Measurements from ENCODE around the gene EEF1AKMT1.
A peak's percentile ranks its signal among the peaks of the same experiment; 100 is the strongest.

Gene EEF1AKMT1

GRCh38 chr13:20721058-20721453, 52.7 kb downstream of the EEF1AKMT1 start:
- DNase-seq (ENCODE audit: insufficient read length, low spot score) (no peak), FAIRE-seq (no peak)

DNA sequence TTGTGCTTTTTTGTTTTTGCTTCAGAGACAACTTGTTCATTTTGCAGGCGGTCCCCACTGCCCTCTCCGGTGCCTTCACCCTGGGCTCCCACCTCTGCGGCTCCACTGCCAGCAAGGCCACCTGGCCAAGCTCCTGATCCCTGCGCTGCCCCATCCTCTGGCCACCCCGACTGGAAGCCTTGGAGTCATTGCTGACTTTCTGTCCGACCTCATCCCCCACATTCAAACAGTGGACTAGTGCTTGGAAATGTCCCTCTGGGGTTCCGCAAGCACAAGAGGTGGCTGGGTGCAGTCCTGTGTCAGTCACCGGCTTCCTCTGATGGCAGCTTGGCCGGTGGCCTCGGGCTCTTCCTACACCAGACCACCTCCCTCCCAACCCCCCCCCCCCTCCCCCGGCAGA, 53.3 kb downstream of the EEF1AKMT1 start:
- no peak for DNase-seq (ENCODE audit: insufficient read length, low spot score)
- FAIRE-seq, result no peak

DNA sequence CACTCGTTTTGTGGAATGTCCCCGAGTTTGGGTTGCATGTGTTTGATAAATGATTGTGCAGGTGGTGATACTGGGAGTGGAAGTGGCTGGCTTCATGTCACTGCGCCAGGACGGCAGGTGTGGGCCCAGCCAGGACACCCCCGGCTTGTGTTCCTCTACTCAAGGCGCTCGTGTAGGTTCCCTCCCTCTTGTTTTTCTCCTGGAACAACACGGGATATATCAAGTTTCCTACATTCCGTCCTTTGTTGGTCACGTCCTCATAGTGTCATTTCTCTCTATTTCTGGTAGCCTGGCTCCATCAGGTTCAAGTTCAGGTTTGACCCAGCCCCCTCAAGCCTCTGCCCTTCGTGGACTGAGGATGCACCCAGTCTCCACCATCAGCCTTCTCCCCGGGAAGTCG, 54.0 kb downstream of the EEF1AKMT1 start:
- FAIRE-seq (no peak), DNase-seq (ENCODE audit: insufficient read length, low spot score) (no peak)

DNA sequence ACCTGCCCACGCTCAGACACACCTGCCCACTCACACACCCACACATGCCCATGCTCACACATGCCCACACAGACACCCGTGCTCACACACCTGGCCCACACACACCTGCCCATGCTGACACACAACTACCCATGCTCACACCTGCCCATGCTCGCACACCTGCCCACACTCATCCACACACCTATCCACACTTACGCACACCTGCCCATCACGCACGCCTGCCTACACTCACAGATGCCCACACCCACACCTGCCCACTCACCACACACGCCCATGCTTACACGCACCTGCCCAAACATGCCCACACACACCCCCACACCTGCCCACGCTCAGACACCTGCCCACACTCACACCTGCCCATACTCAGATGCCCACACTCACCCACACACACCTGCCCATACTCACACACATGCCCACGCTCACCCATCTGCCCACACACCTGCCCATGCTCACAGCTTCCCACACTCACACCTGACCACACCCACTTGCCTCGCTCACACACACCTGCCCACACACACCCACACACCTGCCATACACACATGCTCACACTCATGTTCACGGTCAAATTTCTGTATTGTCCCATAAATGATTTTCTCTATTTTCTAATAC, 54.7 kb downstream of the EEF1AKMT1 start:
- FAIRE-seq (no peak), DNase-seq (ENCODE audit: insufficient read length, low spot score) (no peak)

GRCh38 chr13:20717581-20718542, 55.9 kb downstream of the EEF1AKMT1 start:
- no peak for DNase-seq (ENCODE audit: insufficient read length, low spot score)
- no peak for FAIRE-seq

DNA sequence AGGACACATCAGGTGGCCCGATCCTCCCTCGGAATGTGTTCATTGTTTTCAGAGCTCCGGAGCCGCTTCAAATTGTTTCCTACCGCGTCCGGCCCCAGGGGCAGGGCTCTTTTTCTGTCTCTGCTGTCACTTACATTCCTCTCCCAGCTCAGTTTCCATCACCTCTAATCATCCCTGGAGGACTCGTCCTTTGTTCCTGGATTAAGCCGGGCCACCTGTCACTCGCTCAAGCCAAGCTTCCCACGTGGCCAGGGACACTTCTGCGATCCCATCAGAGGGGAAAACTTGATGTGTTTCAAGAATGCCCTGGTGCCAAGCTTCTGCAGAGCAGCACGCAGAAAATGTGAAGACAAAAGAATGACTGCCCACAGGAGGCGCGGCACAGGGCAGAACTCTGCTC, 56.8 kb downstream of the EEF1AKMT1 start:
- no peak for FAIRE-seq
- no peak for DNase-seq (ENCODE audit: insufficient read length, low spot score)

DNA sequence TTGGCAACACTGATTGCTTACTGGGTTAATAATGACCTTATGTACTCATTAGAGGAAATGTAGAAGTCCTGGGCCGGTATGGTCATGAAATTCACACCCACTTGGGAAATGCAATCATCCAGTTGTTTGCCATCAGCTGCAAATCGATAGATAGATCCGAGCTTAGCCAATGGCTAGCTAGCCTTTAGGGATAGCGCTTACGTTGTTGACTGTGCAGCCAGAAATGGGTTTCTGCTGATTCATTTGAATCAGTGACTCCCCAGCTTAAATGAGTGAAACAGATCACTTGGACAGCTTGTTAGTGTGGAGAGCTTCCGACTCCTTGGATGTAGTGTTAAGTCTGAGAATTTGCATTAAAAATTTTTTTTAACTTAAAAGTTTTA, 58.4 kb downstream of the EEF1AKMT1 start:
- FAIRE-seq (no peak), DNase-seq (ENCODE audit: insufficient read length, low spot score) (no peak)

GRCh38 chr13:20714563-20715329, 59.0 kb downstream of the EEF1AKMT1 start:
- DNase-seq (ENCODE audit: insufficient read length, low spot score) (no peak), FAIRE-seq (no peak)

DNA sequence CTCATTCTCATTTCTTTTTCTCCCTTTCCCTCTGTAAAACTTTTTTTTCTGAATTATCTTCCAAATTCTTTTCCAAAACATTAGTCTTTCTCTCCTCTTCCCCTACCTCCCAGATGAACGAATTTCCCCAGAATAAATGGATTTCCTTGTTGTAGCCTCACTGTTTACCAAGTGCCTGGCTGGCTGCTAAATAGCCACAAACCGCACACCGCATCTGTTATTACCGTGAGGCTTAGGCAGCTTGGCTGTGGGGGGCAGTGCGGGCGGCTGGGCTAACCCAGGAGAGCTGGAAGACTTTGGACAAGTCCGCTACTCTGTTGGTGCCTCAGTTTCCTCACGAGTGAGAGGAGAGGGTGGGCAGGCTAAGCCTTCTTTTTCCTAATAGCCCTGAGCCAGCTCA, 59.6 kb downstream of the EEF1AKMT1 start:
- no peak for DNase-seq (ENCODE audit: insufficient read length, low spot score)
- no peak for FAIRE-seq

GRCh38 chr13:20713751-20714150, 60.0 kb downstream of the EEF1AKMT1 start:
- FAIRE-seq (no peak), DNase-seq (ENCODE audit: insufficient read length, low spot score) (no peak)

DNA sequence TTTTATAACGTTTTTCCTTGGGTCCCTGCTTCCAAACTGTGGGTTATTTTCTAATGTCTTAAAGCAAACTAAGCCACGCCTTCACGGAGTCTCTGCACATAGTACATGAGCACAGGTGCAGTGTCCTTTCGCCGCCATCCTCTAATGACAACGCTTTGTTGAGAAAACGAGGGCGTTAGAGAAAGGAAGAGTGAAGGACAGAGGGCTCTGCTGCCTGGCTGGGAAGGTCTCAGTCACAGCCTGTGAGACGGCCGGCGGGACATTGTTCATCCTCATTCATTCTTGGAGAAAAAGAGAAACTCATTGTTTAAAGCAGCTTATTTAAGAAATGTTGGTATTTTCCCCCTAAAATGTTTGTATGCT, 60.8 kb downstream of the EEF1AKMT1 start:
- no peak for DNase-seq (ENCODE audit: insufficient read length, low spot score)
- peak; percentile 47 for FAIRE-seq

DNA sequence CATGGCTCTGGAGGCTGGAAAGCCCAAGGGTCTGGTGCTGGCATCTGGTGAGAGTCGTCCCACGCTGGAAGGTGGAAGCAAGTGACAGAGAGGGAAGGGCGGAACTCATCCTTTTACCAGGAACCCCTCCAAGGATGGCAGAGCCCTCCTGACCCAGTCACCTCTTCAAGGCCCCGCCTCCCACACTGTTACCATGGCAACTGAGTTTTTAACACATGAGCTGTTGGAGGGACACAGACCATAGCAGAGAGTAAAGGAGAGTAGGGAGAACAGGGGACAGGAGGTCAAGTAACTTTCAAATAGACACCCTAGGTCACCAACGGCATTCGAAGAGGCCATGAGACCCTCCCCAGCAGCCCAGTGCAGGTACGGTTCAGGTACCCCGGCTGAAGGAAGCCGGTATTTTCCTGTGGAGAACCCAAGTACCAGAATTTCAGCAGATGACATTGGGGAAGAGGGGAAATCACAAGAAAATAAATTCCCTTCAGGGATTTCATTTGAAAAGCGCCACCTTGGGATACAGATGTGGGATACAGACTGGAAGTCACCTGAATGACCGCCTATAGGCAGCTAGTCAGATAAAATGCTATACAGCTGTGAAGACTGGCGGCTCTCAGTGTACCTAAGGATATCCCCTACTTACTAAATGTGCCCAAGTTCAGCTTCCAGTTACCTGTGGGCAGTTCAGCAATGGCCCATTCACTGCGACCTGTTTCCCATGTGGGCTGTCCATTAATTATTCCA, 62.3 kb downstream of the EEF1AKMT1 start:
- no peak for DNase-seq (ENCODE audit: insufficient read length, low spot score)
- FAIRE-seq, result no peak

DNA sequence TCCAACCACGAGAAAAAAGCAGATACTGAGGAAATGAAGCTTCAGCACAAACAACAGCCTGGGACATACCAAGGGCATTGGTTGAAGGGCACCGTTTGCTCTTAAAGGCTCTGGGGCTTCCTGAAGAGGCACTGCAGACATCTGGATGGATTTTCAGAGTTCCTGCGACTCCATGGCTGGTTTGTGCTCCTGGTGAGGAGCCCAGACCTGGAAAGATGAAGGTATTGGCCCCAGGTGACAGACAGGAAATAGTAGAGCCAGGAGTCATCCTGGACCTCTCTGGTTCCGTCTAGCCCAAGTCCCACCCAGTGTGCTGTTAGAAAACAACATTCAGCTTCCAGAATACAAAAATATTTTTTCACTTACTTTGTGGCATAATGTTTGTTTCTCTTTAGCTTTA, 64.0 kb downstream of the EEF1AKMT1 start:
- FAIRE-seq (no peak), DNase-seq (ENCODE audit: insufficient read length, low spot score) (no peak)

- no peak for FAIRE-seq
- DNase-seq (ENCODE audit: insufficient read length, low spot score), result no peak
These were observed 64.4 kb downstream of the EEF1AKMT1 start for GRCh38 chr13:20709369-20709768.

DNA sequence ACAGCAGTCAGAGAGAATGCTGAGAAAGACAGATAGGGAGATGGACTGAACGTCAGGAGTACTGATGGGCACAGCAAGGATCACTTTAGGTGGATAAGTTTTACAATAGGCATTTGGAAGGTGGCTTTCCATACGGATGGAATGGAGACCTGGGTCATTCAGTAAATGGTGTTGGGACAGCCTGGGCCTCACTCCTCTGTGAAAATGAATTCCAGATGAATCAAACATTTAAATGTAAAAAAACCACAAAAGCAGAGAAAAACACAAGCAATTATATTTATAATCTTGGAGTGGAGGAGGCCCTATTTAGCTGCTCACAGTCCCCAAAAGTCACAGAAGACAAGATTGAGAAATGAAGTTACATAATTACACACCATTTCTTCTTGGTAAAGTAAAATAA, 65.5 kb downstream of the EEF1AKMT1 start:
- no peak for FAIRE-seq

DNA sequence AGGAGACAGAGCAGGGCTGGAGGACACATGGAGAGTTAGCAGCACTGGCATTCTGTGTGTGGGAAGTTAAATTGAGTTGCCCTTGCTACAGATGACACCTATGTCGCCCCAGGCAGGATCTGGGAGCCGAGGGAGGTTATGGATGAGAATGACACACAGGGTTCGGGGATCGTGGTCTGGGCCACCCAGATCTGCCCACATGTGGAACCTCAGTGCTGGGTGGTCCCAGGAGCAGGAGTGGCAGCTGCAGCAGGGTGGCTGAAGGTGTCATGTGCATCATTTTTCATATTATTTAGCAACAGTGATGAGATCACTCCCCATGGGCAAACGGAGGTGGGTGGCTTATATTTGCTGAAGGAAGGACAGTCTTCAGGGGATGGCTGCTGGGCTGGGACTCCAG, 67.1 kb downstream of the EEF1AKMT1 start:
- no peak for DNase-seq (ENCODE audit: insufficient read length, low spot score)
- no peak for FAIRE-seq

More for the DNA sequence above, 65.5 kb downstream of the EEF1AKMT1 start:
- DNase-seq (ENCODE audit: insufficient read length, low spot score), result no peak

- no peak for DNase-seq (ENCODE audit: insufficient read length, low spot score)
- FAIRE-seq, result no peak
These were observed 69.2 kb downstream of the EEF1AKMT1 start for GRCh38 chr13:20704459-20705069.

DNA sequence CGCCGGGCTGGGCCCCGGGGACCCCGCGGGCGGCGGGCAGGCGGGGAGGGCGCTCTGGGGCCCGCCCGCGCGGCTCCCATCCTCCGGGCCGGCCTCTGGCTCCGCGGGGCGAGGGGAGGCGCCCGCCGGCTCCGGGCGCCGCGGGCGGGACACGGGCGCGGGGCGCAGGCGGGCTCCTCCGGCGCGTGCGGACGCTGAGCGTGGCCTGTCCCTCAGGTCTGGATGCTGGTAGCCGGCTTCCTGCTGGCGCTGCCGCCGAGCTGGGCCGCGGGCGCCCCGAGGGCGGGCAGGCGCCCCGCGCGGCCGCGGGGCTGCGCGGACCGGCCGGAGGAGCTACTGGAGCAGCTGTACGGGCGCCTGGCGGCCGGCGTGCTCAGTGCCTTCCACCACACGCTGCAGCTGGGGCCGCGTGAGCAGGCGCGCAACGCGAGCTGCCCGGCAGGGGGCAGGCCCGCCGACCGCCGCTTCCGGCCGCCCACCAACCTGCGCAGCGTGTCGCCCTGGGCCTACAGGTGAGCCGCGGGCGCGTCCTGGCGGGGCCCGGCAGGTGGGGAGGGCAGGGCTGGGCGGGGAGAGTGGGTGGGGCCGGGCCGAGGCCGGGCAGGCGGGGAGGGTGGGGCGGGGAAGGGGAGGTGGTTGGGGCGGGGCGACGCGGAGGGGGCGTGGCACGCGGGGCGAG, 69.8 kb downstream of the EEF1AKMT1 start:
- peak; percentile 99 for DNase-seq (ENCODE audit: insufficient read length, low spot score)
- FAIRE-seq, result peak; percentile 68

- DNase-seq (ENCODE audit: insufficient read length, low spot score), result peak; percentile 63
- peak; percentile 45 for FAIRE-seq
These were observed 70.6 kb downstream of the EEF1AKMT1 start, which contains the start of gene IL17D for GRCh38 chr13:20702915-20703779. IL17D (plus strand) TSS chr13:20703699; CDS start chr13:20704002, 303 bp downstream.

All from GM19239 (cell line).